HG02938 (cell line): ENCODE data around the gene OR2A42.
"Not testable (repeated sequence)": the region's sequence is repeated elsewhere in the genome, so short reads cannot be mapped to it uniquely, and the experiment has no call there.

Experiments
- ATAC-seq: cut with Tn5 transposase; IDR thresholded peaks from one replicate; pipeline ENCODE4 v1.9.1; 2021; ENCODE audit warnings: mild to moderate bottlenecking, moderate library complexity; ENCODE audit not compliant: unreplicated experiment

OR2A42 gene

GRCh38 chr7:144226866-144227265 is 12.5 kb downstream of the OR2A42 start:
- not testable (repeated sequence) for ATAC-seq

DNA sequence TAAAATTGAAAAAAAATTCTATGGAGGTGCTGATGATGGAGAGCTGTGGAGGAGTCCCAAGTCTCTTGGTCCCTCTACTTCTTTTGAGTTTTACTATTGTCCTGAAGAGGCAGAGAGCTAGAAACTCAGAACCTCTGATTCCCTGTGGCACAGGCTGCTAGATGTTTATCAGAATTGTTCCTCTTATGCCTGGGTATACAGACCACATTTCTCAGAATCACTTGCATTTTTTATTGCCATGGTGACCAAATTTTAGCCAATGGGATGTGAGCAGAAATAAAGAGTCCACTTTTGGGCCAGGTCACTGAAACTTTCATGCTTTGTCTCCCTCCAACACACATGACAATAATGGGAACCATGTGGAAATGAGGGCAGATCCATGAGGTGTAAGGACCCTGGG is 15.7 kb downstream of the OR2A42 start:
- not testable (repeated sequence) for ATAC-seq

GRCh38 chr7:144220531-144220930 is 18.9 kb downstream of the OR2A42 start:
- ATAC-seq = not testable (repeated sequence)

DNA sequence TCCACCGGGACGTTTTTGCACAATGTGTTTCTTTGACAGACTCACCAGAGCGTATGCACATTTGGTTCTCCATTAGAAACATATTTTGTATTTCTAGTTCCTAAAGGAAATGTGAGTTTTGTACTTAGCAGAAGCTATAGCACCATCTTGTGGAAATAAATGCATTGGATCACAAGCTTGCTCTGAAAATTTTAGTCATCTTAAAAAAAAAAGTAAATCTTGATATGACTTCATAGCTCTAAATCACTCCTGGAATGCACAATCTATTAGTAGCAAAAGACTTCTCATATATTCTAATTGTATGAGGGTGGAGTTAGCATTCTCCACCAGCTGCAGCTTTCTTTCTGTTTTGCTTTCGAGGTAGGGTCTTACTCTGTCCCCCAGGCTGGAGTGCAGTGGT is 20.3 kb downstream of the OR2A42 start:
- ATAC-seq = peak; percentile 51

- ATAC-seq = not testable (repeated sequence)
Observed at GRCh38 chr7:144218581-144218980, 20.8 kb downstream of the OR2A42 start.

DNA sequence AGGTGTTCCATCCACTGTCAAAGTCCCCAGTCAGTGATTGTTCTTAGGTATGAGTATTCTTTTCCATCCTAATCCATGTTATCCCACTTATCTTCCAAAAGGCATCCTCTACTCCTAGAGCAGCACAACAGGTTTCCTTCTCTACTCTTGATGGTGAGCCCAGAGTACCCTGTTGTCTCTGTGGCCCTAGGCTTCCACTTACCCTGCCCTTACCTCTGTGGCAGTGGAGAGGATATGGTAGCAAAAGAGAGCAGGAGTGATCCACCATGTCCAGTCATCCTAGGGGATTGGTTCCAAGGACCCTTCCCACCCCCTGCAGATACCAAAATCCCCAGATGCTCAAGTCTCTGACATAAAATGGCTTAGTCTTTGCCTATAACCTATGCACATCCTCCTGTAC is 22.2 kb downstream of the OR2A42 start:
- not testable (repeated sequence) for ATAC-seq

DNA sequence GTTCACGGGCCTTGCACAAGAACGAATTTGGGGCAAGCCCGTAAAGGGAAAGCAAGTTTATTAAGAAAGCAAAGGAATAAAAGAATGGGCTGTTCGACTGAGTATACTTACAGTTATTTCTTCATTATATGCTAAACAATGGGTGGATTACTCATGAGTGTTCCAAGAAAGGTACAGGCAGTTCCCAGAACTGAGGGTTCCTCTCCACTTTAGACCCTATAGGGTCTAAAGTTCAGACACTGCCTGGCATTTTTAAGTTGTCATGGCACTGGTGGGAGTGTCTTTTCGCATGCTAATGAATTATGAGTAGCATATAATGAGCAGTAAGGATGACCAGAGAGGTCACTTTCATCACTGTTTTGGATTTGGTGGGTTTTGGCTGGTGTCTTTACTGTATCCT is 34.1 kb downstream of the OR2A42 start:
- not testable (repeated sequence) for ATAC-seq

GRCh38 chr7:144203086-144203485 is 36.3 kb downstream of the OR2A42 start:
- not testable (repeated sequence) for ATAC-seq

DNA sequence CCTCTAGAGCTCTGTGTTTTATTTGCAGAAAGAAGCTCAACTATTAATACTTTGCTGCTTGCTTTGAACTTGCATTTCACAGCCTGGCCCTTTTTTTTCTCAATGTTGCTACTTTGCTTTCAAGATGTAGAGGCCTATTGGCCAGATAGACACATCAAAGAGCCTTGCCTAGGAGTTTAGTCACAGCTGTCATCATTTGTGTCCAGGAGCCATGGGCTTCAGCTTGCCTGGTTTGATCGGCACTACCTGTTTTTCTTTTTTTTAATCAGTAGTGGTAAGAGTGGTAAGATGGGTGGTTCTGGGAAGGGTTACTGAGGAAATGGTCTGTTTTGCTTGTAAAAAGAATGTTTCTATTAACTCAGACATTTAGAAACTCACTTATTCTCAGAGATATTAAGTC is 37.4 kb downstream of the OR2A42 start:
- ATAC-seq = not testable (repeated sequence)

DNA sequence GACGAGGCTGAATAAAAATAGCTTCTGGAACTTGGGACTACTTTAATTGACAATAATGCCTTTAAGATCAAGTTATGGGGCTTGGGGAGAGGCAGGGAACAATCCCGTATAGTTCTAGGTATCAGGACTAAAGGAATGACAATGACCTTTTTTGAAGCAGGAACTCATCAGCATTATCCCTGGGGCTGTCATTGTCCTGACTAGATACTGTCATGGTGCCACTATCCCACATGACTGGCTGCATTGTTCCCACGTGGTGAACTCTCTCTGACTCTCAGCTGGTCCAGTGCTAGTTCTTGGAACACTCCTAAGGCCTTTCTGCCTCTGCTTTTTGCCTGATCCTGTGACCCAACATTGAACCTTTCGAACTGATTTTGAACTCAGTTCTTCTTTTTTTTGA is 40.5 kb downstream of the OR2A42 start:
- not testable (repeated sequence) for ATAC-seq

GRCh38 chr7:144195212-144195872 is 44.1 kb downstream of the OR2A42 start, which contains the start of gene ARHGEF35:
Gene ARHGEF35 (minus strand): TSS chr7:144195833. CDS start chr7:144188383, 7,450 bp downstream.
- ATAC-seq = peak; percentile 69

- ATAC-seq = not testable (repeated sequence)
Observed at GRCh38 chr7:144194453-144194852, 45.0 kb downstream of the OR2A42 start.

GRCh38 chr7:144193782-144194181 is 45.6 kb downstream of the OR2A42 start:
- not testable (repeated sequence) for ATAC-seq

GRCh38 chr7:144188578-144189171 is 50.7 kb downstream of the OR2A42 start:
- ATAC-seq = not testable (repeated sequence)

- not testable (repeated sequence) for ATAC-seq
Observed at GRCh38 chr7:144187848-144188247, 51.6 kb downstream of the OR2A42 start.

- ATAC-seq = not testable (repeated sequence)
Observed at GRCh38 chr7:144183166-144183565, 56.2 kb downstream of the OR2A42 start, which contains the start of gene CTAGE4. Gene CTAGE4 (plus strand): TSS chr7:144183466. CDS start chr7:144183504, 38 bp downstream.

DNA sequence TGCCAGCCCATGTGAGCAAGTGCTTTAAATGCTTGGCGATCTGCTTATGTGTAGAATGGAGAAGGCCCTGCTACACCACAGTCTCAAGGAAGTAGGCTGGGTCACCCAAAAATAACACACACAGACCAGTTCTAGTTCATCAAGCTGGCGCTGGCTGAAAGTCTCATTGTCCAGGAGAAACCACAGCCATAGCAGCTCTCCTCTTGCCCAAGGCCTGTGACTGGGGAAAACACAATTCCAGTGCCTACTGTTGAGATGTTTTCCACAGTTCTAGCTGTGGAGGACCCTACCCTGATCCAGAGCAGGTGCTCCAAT is 60.3 kb downstream of the OR2A42 start:
- not testable (repeated sequence) for ATAC-seq

- ATAC-seq = peak; percentile 98
Observed at GRCh38 chr7:144178380-144179164, 60.8 kb downstream of the OR2A42 start.
